Fibroblast of peridontal ligament (primary cell): ENCODE data around the gene TAF6.

Source experiments
- DNase-seq: peaks from one replicate; pipeline ENCODE4 v3.0.0-alpha.2; 2010; ENCODE audit errors: extremely low read depth

TAF6 gene

GRCh38 chr7:100071018-100071723 lies 48.0 kb downstream of the TAF6 start:
- DNase-seq, result no peak

GRCh38 chr7:100069991-100070390 lies 49.2 kb downstream of the TAF6 start:
- no peak for DNase-seq

GRCh38 chr7:100066953-100067352 lies 52.2 kb downstream of the TAF6 start:
- DNase-seq, result no peak

- DNase-seq, result peak; percentile 98
Observed at GRCh38 chr7:100065452-100066186, 53.5 kb downstream of the TAF6 start.

GRCh38 chr7:100064162-100064561 lies 55.0 kb downstream of the TAF6 start:
- DNase-seq, result no peak

- DNase-seq, result no peak
Observed at GRCh38 chr7:100063376-100063775, 55.8 kb downstream of the TAF6 start.

GRCh38 chr7:100061518-100062193 lies 57.5 kb downstream of the TAF6 start:
- DNase-seq, result no peak

- DNase-seq, result no peak
Observed at GRCh38 chr7:100059251-100059739, 59.9 kb downstream of the TAF6 start.
